NT2/D1 (cell line): ENCODE measurements around the gene BTBD7.

Experiments
- SUZ12 ChIP-seq: IDR thresholded peaks from 2 replicates; pipeline ENCODE4 v1.6.1; 2011; ENCODE audit not compliant: insufficient read length, insufficient read depth; ENCODE audit errors: extremely low read depth
- ZNF274 ChIP-seq: IDR thresholded peaks from 2 replicates; pipeline ENCODE4 v1.6.1; 2011; ENCODE audit warnings: mild to moderate bottlenecking, low read depth, low read length

- TF ChIP-seq ZNF274 (no peak), SUZ12 (no peak)
Observed at GRCh38 chr14:93302688-93303581, 29.9 kb downstream of the BTBD7 start.
